NCI-H2107 (cell line): ENCODE data around the gene RNF14.
"Not testable (repeated sequence)": the region's sequence is repeated elsewhere in the genome, so short reads cannot be mapped to it uniquely, and the experiment has no call there.

Experiments
- DNase-seq: peaks from one replicate; lab custom pipeline; 2025; lab: John Stamatoyannopoulos, UW

The RNF14 gene

DNA sequence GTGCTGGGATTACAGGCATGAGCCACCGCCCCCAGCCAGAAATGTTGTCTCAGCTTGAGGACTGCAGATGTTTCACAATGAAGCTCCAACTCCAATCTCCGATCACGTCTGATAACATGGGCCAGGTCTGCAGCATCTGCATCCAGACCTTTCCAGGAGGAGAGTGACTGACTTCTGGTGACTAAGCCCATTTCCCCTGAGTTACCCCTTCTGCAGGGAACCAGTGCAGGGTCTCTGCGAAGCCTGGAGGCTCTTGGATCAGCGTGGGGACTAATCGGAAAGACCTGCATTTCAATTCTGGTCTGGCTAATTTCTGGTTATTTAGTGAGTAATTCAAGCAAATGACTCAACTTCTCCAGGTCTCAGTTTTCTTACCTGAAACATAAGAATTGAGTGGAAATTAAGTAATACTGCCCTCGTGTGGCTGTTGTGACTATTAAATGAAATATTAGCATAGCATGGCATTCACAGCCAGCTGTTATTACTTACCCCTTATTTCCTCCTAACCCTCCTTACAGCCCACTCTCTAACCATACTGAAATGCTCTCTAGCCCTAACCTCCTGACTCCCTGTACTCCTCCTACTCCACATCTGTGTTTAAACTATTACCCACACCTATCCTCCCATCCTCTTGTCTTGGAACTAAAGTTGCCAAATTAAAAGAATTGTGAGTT lies 46.1 kb downstream of the RNF14 start:
- DNase-seq, result no peak

- no peak for DNase-seq
Observed at GRCh38 chr5:142015781-142016533, 47.1 kb downstream of the RNF14 start.

- DNase-seq, result no peak
Observed at GRCh38 chr5:142016556-142016955, 47.7 kb downstream of the RNF14 start.

DNA sequence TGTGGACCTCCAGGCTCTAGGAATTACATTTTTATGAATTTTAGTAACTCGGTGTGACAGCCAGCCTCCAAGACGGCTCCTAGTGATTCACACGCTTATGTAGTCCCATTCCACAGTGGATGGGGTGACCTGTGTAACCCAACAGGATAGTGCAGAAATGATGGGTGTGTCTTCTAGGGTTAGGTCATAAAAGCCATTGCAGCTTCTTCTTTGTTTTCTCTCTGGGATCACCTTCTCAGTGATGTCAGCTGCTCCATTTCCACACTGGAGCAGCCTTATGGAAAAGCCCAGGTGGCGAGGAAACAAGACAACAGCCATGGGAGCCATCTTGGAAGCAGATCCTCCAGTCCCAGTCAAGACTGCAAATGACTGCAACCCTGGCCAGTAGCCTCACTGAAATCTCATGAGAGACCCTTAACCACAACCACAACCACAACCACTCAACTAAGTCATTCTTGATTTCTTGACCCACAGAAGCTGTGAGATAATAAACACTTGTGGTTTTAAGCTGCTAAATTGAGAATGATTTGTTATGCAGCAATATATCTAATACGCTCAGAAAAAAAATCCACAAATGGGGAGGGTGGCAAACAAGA lies 49.0 kb downstream of the RNF14 start:
- no peak for DNase-seq

DNA sequence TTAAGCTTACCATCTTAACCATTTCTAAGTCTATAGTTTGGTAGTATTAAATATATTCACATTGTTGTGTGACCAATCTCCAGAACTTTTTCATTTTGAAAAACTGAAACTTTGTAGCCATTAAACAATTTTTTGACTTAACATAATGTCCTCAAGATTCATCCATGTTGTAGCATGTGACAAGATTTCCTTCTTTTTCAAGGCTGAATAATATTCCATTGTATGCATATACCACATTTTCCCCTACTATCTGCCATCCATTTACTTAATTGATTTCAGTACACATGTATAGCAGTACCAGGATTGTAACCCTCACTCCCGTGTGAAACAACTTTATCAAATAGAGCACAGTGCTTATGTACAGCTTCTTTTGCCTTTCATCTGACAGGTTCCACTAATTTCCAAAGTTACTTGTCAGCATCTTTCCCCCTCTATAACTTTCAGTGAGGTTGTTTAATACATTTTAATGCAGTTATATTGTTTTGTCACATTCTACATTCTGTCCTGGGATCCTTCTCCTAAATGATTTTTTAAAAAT lies 51.3 kb downstream of the RNF14 start:
- DNase-seq, result no peak

DNA sequence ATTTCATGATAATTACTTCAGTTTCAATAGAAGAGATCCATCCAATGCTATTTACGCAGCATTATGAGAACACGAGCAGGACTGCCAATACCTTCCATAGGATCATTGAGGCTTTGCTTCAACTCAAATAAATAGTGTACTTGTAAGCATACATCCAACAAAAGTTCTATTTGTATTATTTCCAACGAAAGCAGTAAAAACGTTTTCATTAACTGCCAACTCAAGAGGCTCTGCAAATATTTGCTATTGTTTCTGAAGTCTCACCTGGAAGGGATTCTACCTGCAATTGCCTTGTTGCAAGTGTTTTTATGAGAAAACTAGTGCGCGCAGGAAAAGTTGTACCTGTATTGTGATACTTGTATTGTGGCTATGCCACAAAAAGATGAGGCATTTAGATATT lies 54.9 kb downstream of the RNF14 start:
- DNase-seq, result no peak

GRCh38 chr5:142024771-142025304 lies 55.9 kb downstream of the RNF14 start:
- DNase-seq, result peak; percentile 32

DNA sequence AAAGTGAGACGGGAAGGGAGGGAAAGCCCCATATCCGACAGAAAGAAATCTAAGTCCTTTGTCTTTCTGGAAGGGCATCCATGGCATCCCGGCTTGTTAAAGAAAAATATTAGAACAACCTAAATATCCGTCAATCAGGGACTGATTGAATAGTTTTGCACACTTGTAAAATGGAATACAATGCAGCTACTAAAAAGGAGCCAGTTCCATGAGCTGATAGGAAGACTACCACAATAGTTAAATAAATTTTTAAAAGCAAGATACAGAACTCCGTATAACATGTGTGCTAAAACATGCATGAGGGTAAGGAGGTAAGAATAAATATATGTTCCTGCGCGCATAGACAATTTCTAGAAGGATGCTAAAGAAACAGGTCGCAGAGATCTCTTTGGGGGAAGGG lies 56.7 kb downstream of the RNF14 start:
- DNase-seq, result no peak

GRCh38 chr5:142032150-142032549 lies 63.2 kb downstream of the RNF14 start:
- no peak for DNase-seq

DNA sequence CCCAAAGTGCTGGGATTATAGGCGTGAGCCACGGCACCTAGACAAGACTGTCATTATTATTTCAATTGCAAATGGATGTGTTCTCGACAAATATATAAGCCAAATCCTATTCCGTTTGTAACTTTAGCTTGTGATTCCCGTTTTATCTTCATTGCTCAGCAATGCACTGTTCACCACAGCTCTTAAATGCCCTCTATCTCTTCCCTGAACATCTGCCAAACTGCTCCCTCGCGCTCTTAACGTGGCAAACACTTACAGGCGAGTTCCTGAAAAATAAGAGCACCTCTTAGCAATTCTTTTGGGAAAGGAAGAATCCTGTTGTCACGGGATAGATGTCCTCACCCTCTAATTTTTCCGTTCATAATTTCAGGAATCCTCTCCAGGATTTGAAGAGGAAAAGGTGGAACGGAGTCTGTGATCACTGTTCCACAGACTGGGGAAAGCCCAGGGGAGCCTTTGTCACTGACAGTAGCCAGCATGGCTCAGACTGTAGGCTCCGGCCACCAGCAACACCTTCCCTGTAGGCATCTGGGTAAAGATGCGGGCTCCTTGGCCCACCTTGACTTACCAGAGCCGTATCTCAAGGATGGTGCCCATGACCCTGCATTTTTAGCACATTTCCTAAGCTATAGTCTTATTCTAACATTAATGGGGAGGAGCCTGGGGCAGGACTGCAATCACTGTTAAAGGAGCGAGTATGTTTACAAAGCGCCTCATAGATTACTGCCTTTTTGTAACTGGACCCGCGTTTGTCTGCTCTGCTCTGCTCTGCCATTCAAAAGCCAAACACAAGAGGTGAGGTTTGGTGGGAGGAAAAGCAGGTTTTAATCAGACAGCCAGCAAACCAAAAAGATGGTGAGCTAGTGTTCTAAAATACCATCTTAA lies 64.1 kb downstream of the RNF14 start:
- no peak for DNase-seq

- not testable (repeated sequence) for DNase-seq
Observed at GRCh38 chr5:142033632-142034567, 65.0 kb downstream of the RNF14 start.

- DNase-seq, result no peak
Observed at GRCh38 chr5:142034994-142035393, 66.1 kb downstream of the RNF14 start.

- no peak for DNase-seq
Observed at GRCh38 chr5:142036918-142037317, 68.0 kb downstream of the RNF14 start.

- not testable (repeated sequence) for DNase-seq
Observed at GRCh38 chr5:142037599-142037998, 68.7 kb downstream of the RNF14 start.

- no peak for DNase-seq
Observed at GRCh38 chr5:142038735-142039134, 69.8 kb downstream of the RNF14 start.
